Testis (tissue), 2 donors: ENCODE results near the gene DIO3.

Experiments used
- CTCF ChIP-seq, 3 experiments: fragments of 450-650 bp in 2 of 3; fragments of 200-600 bp in 1 of 3; sonication (generic) in 1 of 3; IDR thresholded peaks; one replicate each; pipeline ENCODE4 v1.5.1; 2016 to 2019; ENCODE audit warnings: antibody characterized with exemption in 3 of 3, mild to moderate bottlenecking in 2 of 3, moderate library complexity in 1 of 3
- POLR2A ChIP-seq: fragments of 450-650 bp; IDR thresholded peaks from one replicate; pipeline ENCODE4 v1.6.1; 2017; ENCODE audit warnings: antibody characterized with exemption, mild to moderate bottlenecking, moderate library complexity

- TF ChIP-seq CTCF (IDR thresholded peaks at IDR 0.05) = no peak
- no peak for TF ChIP-seq POLR2A
Measured at GRCh38 chr14:101535232-101535631, 26.1 kb upstream of the DIO3 start.
